GM12801 (cell line): ENCODE results near the gene GFI1.

Source experiments
- TF ChIP-seq, protein P1 (sequence below): IDR thresholded peaks from one replicate; pipeline ENCODE4 v1.5.1; 2011; ENCODE audit warnings: control low read depth; ENCODE audit not compliant: insufficient read length; ENCODE audit errors: extremely low read depth

The GFI1 gene

DNA sequence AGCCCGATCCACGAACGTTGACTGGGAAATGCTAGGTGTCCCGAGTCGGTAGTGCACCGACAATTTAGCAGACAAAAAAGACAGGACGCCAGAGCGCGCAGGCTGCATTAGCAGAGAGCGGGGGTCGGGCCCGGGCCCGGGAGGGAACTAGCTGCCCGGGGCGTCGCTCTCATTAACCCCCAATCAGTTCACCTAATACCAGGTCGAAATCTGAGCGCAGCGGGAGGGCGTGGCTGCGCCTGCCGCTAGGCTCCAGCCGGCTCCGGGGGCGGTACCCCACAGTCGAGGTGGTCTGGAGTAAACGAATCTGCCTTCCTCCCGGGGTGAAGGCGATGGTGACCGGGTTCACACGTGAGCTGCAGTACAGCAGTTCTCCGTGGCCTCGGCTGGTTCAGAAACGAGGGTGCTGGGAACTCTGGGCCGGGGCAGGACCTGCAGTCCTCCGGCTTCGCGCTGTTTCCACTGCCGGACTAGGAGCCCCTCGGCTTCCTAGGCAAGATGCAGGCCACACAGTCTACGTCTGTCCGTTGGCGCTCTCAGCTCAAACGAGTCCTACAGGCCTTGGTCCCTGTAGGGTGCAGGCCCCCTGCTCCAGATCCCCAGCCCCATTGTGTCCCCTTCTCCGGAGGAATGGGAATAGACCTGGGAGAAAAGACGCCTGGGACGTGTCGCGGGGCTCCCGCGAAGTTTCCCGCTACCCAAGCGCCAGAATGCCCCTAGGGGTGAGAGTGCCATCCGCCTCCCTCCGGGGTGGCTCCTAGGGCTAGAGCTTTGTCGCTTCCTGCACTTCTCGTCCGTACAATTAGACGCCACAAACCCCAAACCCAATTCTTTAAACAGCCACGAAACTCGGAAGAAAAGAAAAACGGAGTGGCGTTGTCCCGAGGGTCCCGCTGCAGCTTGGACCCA is 2.0 kb downstream of the GFI1 start:
- TF ChIP-seq, protein P1, sequence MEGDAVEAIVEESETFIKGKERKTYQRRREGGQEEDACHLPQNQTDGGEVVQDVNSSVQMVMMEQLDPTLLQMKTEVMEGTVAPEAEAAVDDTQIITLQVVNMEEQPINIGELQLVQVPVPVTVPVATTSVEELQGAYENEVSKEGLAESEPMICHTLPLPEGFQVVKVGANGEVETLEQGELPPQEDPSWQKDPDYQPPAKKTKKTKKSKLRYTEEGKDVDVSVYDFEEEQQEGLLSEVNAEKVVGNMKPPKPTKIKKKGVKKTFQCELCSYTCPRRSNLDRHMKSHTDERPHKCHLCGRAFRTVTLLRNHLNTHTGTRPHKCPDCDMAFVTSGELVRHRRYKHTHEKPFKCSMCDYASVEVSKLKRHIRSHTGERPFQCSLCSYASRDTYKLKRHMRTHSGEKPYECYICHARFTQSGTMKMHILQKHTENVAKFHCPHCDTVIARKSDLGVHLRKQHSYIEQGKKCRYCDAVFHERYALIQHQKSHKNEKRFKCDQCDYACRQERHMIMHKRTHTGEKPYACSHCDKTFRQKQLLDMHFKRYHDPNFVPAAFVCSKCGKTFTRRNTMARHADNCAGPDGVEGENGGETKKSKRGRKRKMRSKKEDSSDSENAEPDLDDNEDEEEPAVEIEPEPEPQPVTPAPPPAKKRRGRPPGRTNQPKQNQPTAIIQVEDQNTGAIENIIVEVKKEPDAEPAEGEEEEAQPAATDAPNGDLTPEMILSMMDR: no peak

DNA sequence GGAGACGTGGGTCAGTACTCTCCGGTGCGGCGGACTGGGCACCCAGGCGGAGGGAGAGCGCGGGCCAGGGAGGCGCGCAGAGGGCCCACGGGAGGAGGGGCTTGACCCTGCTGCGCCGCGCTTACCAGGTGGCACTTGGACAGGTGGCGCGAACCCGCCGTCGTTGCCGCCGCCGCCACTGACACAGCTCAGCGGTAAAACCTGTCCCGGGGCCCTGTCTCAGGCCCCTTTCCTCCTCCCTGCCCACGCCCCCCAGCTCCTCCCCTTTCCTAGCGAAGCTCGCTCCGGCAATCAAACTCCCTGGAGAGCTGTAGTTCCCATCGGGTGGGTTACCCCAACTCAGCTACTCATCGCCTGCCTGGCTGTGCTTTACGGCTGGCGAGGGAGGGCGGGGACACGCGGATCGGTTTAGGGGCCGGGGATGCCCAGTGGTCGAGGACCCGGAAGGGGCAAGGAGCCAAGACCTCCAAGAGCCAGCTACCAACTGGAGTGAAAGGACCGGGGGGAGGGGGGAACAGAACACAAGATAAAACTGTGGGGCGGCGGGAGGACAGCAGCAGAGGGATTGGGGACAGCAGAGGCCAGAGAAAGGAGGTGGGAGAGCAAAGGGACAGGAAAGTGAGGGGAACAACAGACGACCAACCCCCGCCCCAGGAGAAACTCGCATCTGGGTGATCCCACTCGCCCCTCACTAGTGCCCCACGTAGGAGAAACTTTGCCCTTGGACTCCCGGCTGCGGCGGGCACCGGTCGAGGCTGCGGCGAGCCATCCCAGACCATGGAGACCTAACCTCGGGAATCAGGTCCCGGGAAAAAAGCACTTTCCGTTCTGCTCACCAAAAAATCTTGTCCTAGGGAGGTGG is 2.9 kb downstream of the GFI1 start:
- TF ChIP-seq, protein P1: no peak

DNA sequence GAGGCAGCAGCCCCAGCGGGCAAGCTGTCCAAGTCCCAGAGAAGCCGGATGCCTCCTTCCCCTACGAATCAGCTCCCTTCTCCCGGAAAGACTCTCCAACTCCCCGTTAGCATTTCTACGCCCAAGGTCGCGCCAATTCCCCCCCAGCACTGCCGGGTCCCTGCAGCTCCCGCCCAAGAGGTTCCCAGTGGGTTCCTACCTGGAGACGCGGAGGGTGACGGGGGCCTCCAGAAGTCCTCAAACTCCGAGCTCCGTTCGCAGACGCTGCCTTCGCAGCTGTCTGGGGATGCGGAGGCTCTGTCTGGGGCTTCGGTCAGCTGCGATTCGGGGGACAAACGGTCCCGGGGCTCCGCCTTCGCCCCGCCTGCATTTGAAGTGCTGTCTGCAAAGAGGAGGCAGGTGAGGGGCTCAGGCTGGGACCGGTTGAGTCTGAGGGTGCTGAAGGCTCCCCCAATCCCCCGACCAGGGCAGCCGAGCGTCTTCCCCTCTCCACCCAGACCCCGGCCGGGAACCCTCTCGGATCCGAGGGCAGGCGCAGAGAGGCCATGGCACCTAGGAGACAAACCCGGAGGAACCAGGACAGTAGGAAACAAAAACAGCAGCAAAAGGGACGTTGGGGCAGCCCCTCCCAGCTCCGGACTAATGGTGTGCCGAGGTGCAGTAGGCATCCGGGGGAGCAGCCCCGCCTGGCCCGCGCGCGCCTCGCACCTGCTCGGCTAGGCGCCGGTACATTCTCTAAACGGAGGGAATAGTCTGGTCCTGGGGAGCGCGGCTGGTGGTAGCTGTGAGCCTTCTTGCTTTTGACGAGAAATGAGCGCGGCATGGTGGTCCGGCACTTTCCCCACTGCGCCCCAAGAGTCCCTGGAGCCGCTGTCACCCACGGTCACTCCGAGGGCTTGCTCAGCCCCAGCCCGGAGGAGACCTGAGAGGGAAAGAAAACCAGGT is 3.8 kb downstream of the GFI1 start:
- TF ChIP-seq, protein P1: no peak

GRCh38 chr1:92481971-92482664 is 4.6 kb downstream of the GFI1 start:
- TF ChIP-seq, protein P1: no peak

DNA sequence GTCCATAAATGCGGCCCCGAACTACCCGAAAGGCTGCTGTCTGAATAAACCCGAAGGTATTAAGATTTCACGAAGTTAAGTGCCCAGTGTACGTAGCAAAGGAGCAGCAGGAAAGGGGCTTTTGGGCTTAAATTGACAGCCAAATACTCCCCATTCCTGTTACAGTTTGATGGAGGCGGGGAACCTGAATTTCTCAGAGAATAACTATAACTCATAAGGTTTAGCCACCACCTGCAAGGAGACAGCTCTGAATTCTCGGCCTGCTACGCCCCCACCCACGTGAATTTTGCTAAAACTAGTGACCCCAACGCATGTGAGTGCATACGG is 5.2 kb downstream of the GFI1 start:
- TF ChIP-seq, protein P1: no peak

DNA sequence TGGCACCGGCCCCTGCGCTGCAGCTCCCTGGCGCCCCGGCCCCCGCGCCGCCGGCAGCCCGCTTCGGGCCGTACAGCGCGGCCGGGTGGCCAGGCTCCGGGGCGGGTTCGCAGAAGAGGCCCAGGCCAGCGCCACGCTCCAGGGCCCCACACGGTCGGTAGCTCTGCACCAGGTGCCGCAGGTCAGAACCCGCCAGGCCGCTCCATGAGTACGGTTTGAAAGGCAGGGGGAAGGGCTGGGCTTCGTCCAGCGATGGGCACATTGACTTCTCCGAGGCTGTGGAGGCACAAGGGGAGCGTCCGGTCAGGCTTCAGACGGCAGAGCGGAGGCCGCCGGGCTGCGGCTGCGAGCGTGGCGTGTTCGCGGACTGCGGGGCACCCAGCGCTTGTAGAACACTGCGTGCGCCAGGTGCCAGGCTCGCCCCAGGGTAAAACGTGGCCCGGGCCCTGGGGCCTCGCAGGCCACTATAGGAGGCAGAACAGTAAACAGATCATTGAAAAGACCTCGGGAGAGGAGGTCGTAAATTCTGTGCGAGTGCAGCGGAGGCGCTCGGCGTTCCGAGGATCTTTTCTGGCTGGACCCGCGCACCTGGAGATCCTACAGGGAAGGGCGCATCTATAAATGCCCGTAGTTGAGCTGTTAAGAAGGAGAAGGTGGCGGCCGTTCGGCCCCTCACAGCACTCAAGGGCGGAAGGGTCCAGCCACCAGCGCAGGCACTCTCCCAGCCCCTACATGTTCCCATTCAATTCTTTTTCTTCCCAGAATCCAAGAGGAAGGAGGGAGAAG is 5.7 kb downstream of the GFI1 start:
- TF ChIP-seq, protein P1: no peak
